ENCODE results near the gene HLF. TPM values are rescaled to one million over a fixed set of nuclear protein-coding genes. Genes with fewer than 3 reads are reported as not detected.

The HLF gene
- total RNA-seq, 1 donor from 2014 or later, result 8.6 TPM

GRCh38 chr17:55345132-55345531, 80.4 kb downstream of the HLF start:
- DNase-seq (ENCODE audit: low spot score in 2 of 2), result no peak

GRCh38 chr17:55346658-55347057, 81.9 kb downstream of the HLF start:
- no peak for DNase-seq (ENCODE audit: low spot score in 2 of 2)
- FAIRE-seq, result no peak

More at GRCh38 chr17:55345132-55345531, 80.4 kb downstream of the HLF start:
- no peak for FAIRE-seq

DNA sequence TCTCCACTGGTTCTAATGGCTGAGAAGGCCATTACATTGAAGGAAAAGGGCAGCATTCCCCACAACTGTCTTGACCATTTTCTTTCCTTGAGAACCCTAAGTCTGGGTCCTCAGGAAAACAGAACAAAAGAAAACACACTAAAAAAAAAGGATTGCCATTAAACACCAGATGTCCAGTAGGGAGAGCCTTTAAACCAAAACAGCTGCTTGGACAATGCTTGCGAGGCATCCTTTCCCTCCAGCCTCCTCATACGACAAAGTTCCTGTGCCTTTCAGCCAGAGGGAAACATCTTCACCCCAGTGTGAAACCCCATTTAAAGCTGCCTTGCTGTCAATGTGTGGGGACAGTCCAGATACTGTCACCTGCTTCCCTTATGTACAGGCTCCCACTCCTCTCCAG, 82.6 kb downstream of the HLF start:
- no peak for DNase-seq (ENCODE audit: low spot score in 2 of 2)
- no peak for FAIRE-seq

- FAIRE-seq, result no peak
- peak in 1 of 2 donors; percentile 22 for DNase-seq (ENCODE audit: low spot score in 2 of 2)
Measured at GRCh38 chr17:55348749-55349354, 84.1 kb downstream of the HLF start.

DNA sequence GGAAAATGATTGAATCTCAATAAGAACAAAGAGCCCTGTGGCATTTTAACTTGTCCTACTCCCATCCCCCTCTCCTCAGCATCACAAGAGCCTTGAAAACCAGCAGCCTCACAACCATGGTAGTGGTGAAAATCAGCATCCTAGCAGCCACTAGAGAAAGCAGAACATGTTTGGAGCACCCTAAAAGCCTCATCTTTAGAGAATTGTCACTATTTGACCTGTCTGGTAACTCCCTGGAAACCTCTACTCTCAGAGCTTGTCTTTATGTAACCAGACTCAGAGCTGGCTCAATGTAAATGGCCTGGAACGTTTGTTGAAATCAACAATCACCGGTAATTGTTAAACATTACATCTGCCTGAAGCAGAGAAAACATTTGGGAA, 86.1 kb downstream of the HLF start:
- DNase-seq (ENCODE audit: low spot score in 2 of 2) (no peak), FAIRE-seq (no peak)

DNA sequence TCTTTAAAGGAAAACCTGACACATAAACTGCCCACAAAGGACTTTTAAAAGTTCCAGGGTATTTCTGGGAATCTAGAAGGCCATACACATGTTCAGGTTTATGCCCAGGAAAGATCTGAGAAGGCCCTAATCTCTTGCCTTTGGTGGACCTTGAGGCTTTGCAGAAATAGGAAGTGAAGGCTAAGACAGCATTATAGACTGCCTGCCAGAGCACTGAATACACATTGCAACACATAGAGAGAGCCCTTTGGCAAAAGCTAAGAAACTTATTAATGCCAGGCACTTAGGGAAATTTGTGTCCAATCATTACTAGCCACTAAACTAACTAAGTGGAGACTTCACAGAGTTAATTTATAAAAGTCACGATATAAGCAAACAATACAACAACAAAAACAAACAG, 86.5 kb downstream of the HLF start:
- DNase-seq (ENCODE audit: low spot score in 2 of 2) (no peak), FAIRE-seq (no peak)

- no peak for DNase-seq (ENCODE audit: low spot score in 2 of 2)
- FAIRE-seq, result no peak
Measured at GRCh38 chr17:55354010-55354409, 89.2 kb downstream of the HLF start.

GRCh38 chr17:55354941-55355340, 90.2 kb downstream of the HLF start:
- DNase-seq (ENCODE audit: low spot score in 2 of 2) (no peak), FAIRE-seq (no peak)

DNA sequence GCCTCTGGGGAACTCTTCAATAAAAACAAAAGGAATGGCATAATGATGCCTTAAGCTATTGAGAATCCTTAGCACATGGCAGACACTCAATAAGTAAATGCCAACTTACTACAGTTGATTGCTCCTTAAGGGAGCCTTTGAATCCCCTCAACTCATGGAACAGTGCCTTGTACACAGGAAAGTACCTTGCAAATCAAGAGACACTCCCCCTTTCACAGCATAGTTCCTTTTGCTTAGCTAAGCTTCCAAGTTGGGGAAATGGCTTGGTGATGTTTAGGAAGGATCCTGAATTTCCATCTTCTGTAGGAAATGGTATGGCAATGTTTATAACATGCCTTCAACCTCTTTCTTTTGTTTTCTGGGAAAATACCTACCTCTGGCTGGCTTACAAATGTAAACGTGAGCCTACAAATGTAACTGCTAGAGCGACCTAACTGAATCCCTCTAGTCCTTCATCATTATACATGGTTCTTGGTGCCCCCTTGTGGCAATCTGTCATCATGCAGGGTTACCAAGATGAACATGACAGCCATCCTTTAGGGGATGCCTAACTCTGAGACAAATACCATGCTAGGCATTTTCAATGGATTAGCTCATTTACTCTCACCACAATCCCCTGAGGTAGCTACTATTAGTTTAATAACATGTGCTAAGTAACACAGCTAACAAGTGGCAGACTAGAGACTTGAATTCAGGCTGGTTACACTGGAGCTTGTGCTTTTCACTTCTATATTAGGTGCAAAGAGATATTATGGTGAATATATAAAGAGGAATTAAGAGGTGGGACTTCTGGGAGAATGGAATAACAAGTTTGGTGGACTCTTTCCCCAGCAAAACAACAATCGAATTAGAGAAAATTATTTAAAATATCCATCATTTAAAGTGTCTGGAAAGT, 91.9 kb downstream of the HLF start:
- DNase-seq (ENCODE audit: low spot score in 2 of 2) (peak; percentile 20 to 63), FAIRE-seq (peak; percentile 15)

DNA sequence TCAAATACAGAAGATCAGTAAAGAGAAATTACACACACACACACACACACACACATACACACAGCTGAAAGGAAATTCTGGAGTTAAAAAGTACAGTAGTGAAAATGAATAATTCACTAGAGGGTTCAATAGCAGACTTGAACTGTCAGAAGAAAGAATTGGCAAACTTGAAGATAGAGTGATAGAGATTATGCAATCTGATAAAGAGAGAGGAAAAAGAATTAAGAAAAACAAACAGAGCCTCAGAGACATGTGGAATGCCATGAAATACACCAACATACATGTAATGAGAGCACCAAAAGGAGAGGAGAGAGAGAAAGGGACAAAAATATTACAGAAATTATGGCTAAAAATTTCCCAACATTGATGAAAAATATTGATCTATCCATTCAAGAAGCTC, 96.2 kb downstream of the HLF start:
- DNase-seq (ENCODE audit: low spot score in 2 of 2), result no peak
- FAIRE-seq, result no peak

DNA sequence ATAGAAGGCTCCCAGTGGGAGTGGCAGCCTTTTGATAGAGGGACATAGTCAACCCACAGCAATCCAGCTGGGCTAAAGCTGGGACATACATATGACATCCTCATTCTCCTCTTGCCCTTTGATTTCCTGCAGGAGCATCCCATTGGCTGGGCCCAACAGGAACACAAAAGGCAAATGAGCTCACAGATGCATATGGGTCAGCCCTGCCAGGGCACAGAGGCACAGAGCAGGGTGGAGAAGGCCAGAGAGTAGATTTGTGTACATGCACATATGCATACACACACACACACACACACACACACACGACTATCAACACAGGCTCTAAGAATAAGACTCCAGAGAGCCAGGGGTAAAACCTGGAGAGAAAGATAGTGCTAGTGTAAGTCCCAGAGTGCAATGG, 98.3 kb downstream of the HLF start:
- FAIRE-seq (no peak), DNase-seq (ENCODE audit: low spot score in 2 of 2) (no peak)

- DNase-seq (ENCODE audit: low spot score in 2 of 2) (no peak), FAIRE-seq (no peak)
Measured at GRCh38 chr17:55366020-55366481, 101.3 kb downstream of the HLF start.

DNA sequence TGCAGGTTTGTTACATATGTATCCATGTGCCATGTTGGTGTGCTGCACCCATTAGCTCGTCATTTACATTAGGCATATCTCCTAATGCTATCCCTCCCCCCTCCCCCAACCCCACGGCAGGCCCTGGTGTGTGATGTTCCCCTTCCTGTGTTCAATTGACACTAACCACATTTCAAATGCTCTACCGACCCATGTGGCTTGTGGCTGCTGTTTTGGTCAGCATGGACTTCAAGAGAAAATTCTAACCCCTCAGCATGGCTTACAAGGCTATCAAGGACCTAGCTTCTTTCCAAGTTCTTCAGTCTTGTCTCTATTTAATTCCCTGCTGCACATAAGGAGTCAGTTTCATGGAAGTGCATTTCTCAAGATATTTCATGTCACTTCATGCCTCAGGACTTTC, 103.9 kb downstream of the HLF start:
- FAIRE-seq (no peak), DNase-seq (ENCODE audit: low spot score in 2 of 2) (no peak)

Other genes with a start within 250 kb of the HLF start
- 293 TPM for gene MMD, start 156.9 kb downstream of the HLF start, total RNA-seq
- not detected for gene SMIM36, start 246.5 kb downstream of the HLF start, total RNA-seq